GM15510 (cell line): ENCODE measurements around the gene KCTD11.

Experiments
- POLR2A ChIP-seq: IDR thresholded peaks from 3 replicates; pipeline ENCODE4 v1.6.1; 2011; ENCODE audit warnings: borderline replicate concordance; ENCODE audit not compliant: insufficient read length; ENCODE audit errors: extremely low read depth

KCTD11 gene

GRCh38 chr17:7382901-7383300, 30.9 kb downstream of the KCTD11 start:
- no peak for TF ChIP-seq POLR2A

DNA sequence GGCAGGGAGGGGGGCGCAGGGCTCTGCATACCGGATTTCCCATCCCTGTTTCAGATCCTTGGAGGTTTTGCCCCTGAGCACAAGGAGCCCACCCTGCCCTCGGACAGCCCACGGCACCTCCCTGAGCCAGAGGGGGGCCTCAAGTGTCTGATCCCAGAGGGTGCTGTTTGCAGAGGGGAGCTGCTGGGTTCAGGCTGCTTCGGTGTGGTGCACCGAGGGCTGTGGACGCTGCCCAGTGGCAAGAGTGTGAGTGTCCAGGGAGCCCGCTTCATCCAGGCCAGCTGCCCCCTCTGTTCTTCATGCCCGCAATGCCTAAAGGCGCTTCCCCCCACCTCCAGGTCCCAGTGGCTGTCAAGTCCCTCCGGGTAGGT, 31.4 kb downstream of the KCTD11 start:
- TF ChIP-seq POLR2A, result no peak

DNA sequence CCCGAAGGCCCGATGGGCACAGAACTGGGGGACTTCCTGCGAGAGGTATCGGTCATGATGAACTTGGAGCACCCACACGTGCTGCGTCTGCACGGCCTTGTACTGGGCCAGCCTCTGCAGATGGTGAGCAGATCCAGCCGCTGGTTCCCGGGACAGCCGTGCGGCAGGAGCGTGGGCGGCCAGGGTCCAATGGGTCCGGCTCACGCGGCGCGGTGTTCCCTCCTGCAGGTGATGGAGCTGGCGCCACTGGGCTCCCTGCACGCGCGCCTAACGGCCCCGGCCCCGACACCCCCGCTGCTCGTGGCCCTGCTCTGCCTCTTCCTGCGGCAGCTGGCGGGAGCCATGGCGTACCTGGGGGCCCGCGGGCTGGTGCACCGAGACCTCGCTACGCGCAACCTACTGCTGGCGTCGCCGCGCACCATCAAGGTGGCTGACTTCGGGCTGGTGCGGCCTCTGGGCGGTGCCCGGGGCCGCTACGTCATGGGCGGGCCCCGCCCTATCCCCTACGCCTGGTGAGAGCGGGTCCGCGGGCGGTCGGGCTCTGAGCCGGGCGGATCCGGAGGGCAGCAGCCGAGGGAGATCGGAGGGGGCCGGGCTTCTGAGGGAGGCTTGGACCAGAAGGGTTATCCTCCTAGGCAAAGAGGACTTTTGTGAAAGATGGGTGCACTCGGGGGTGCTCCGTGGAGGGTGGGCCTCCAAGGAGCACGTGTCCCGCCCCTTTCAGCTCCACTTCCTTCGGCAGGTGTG, 32.0 kb downstream of the KCTD11 start:
- TF ChIP-seq POLR2A, result peak; percentile 49

- no peak for TF ChIP-seq POLR2A
Observed at GRCh38 chr17:7384489-7385081, 32.6 kb downstream of the KCTD11 start.

- no peak for TF ChIP-seq POLR2A
Observed at GRCh38 chr17:7388856-7389255, 36.9 kb downstream of the KCTD11 start.

- TF ChIP-seq POLR2A, result no peak
Observed at GRCh38 chr17:7389924-7390910, 38.3 kb downstream of the KCTD11 start.

- TF ChIP-seq POLR2A, result no peak
Observed at GRCh38 chr17:7391307-7391706, 39.3 kb downstream of the KCTD11 start.

DNA sequence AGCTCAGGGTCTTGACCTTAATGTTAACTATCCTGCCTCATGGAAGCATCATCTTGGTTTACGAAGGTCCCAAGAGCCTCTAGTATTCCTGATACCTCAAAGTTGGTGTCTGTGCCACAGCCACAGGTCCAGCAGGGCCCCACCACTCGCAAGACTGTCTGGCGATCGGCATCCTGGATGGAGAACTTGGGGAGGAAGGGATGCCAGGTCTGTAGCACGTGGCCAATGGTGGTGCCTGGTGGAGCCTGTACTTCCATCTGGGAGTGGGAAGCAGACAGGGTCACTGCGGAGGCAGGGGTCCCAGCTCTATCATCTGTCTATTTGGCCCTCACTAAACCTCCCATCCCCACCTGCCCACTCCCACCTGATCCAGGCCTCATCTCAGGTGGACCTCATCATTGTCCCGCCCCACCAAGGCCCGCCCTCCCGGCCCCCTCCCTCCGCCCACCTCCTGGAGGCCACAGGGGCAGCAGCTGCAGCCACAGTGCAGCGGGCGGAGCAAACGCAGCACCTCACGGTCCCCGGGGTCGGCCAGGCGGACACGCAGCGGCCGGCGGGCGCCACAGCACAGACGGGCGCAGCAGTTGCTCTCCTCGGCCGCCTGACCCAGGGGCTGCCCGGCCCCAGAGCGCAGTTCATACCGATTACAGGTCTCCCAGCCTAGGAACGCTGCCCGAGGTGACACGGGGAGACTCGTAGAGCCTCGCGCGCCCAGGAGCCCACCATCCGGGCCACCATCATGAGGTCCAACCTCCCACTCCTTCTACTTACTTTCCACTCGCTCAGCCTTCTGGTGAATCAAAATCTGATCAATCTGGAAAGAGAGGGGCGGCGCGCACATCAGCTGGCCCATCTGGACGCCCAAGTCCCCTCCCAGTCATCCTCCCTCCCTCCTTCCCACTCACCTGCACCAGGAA, 41.0 kb downstream of the KCTD11 start:
- TF ChIP-seq POLR2A, result no peak

DNA sequence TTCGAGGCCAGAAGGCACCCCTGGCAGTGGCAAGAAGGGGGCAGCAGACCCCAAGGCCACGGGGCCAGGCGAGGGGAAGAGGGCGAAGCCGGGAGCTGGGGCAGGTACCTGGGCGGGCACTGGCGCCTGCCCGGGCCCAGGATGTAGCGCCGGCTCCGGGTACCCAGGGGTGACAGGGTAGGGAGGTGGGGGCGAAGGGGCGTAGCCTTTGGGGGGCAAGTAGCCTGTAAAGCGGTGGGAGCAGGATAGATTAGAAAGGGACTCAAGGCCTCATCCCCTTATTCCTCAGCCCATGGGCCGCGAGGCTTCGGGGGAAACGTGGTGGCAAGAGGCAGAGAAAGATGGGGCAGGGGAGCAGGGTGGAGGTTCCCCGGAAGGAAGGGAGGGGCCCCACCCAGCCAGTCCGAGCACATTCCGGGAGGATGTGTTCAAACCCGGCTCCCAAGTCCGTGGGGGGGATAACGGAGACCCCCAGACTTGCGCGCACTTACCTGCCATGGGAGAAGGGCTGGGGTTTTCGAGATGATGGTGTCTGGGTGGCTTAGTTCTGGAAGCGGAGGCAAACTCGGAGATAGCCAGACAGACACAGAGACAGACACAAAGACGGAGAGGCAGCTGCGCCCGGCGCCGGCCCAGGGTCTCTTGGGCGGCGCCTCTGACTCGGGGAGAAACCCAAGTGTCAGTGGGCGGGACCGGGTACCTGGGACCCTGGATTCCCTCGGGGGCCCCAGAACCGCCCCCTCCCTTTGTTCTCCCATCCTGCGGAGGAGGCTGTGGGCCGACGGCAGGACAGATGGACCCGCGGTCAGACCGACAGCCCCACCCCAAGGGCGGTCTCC, 41.9 kb downstream of the KCTD11 start:
- TF ChIP-seq POLR2A, result no peak

DNA sequence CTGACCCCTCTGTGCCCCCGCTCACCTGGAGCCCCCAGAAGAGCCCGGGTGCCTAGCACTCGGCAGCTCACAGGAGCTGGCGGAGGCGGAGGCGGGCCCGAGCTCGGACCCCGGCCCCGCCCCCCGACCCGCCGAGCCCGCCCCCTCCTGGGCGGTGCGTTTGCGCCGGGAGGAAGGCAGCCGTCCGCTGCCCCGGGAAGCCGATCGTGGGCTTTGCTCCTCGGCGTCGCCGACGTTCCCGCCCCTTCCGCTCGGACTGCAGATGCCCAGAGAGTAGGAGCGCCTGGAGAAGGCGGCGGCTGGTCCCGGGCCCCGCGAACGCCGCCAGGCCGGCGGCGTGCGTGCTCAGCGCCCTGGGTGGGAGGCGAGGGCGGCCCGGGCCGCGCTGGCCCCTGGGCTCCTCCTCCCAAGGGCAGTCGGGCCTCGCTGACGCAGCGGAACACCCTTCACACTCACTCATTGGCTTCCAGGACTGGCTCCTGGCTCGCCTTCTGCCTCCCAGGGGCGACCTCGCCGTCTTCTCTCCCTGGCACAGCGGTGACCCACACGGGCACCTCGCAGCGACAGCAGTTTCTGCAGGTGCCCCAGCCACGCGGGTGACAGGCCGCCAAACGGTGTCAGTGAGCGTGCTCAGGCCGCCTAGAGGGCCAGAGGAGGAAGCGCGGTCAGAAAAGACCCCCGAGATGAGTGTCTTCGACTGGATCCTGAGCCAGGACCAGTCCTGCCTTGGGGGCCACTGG, 42.7 kb downstream of the KCTD11 start, which contains the start of gene PLSCR3:
PLSCR3 (minus strand) TSS at position 74 of the 740 bp plus-strand sequence. CDS start 415 bp downstream, outside the sequence.
- peak; percentile 89 for TF ChIP-seq POLR2A

DNA sequence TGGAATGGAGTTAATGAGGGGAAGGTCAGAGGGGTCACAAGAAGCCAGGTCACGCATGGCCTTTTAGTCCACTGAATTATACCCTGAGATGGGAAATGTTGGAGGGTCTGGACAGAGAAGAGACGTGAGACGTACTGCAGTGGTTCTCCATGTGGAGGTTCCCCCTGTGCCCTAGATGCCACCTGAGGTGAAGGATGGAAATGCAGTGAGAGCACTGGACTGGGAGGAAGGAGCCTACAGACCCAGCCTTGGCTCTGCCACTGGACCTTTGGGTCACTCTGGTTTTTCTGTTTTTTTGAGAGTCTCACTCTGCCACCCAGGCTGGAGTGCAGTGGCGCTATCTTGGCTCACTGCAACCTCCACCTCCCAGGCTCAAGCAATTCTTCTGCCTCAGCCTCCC, 44.2 kb downstream of the KCTD11 start:
- TF ChIP-seq POLR2A, result no peak

- no peak for TF ChIP-seq POLR2A
Observed at GRCh38 chr17:7398612-7399011, 46.6 kb downstream of the KCTD11 start.
